GM18520 (cell line): ENCODE results near the gene FOXO3.

ENCODE experiments used
- ATAC-seq: cut with Tn5 transposase; IDR thresholded peaks from one replicate; pipeline ENCODE4 v1.9.1; 2021; ENCODE audit not compliant: unreplicated experiment

FOXO3 gene

DNA sequence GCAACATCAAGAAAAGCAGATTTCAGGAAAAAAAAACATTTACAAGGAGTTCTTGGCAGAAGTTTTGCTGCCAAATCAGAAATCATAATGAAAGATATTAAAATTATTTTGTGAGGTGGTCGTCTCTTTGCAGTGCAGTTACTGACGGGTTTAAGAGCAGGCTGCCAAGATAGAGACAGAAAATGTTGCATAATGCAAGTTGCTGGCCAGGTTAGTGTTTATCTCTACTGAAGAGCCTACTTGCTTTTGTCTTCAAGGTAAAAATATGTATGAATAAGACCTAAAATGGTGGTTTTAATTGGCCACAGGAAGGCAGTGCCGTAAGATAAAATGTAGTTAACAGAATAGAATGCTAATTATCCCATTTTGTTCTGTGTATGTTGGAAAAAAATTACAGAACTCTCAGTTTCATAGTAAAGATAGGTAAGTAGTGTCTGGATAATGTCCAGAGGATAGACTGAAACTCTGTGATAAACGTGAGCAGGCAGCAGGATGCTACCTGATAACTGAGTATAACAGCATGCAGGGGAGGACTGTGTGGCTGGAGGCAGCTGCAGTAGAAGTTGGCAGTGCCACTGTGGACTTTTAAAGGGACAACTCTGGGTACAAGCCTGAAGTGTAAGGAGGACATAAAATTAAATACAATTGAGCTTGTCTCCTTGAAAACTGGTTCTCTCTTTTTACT, 13.9 kb downstream of the FOXO3 start:
- no peak for ATAC-seq

GRCh38 chr6:108575905-108576494, 15.3 kb downstream of the FOXO3 start:
- ATAC-seq, result no peak

- no peak for ATAC-seq
Observed at GRCh38 chr6:108576709-108577108, 16.0 kb downstream of the FOXO3 start.

- ATAC-seq, result no peak
Observed at GRCh38 chr6:108578166-108578565, 17.4 kb downstream of the FOXO3 start.

GRCh38 chr6:108578595-108579327, 18.0 kb downstream of the FOXO3 start:
- no peak for ATAC-seq

DNA sequence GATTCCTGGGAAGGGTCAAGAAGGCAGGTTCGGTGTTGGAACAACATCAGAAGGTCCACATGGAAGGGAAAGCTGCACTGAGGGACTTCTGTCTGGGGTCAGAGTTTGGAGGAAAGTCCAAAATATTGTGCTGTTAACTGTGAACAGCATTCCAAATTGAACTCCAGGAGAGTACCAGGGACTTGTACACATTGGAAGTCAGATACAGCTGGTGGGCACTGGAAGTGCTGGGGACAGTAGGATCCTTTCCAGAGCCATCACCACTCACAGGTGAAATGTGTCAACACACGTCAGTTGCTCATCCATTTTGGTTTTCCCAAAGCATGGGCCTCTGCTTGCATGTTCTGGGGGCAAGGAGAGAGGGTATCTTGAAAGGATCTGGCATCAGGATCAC, 18.6 kb downstream of the FOXO3 start:
- no peak for ATAC-seq

- ATAC-seq, result no peak
Observed at GRCh38 chr6:108580646-108581045, 19.9 kb downstream of the FOXO3 start.

- no peak for ATAC-seq
Observed at GRCh38 chr6:108581237-108581931, 20.7 kb downstream of the FOXO3 start.

DNA sequence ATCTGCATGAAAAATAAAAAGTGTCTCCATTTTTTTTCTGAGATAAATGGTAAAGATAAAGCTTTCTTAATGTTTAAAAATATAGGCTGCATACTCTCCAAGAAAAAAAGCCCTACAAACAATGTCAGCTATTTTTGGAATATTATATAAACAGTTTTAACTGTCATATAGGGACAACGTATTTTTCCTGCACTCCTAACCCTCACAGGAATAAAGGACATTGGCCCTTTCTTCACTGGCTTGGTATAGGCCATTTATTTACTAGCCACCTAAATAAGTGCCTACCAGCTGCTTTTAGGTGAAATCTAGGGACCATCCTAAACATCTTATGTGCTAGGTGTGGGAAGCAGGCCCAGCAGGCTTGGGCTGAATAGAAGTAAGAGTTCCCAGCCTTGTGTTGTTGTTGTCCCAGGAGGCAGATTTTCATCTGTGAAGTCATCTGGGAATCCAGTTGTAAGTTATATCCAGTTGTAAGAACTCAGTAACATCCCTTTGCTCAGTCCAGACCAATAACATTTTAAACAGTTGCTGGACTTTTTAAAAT, 21.3 kb downstream of the FOXO3 start:
- no peak for ATAC-seq

DNA sequence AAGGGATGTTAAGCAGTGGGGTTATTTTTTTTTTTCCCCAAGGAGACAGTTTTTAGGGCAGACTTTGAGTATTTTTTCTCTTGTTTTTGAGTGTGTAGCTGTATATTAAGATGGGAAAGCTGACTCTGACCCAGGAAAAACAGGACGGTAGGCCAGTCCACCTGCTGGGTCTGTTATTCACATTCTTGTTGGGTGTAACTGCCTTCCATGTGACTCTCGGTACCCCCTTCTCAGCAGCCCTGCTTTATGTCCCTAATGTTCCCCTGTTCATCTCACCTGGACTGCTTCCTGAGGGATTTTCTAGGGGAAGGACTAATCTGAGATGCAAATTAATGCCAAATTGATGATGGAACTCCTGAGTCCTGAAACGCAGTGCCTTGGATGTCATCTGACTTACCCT, 21.9 kb downstream of the FOXO3 start:
- no peak for ATAC-seq

GRCh38 chr6:108584323-108584722, 23.6 kb downstream of the FOXO3 start:
- no peak for ATAC-seq

GRCh38 chr6:108585359-108585758, 24.6 kb downstream of the FOXO3 start:
- no peak for ATAC-seq

DNA sequence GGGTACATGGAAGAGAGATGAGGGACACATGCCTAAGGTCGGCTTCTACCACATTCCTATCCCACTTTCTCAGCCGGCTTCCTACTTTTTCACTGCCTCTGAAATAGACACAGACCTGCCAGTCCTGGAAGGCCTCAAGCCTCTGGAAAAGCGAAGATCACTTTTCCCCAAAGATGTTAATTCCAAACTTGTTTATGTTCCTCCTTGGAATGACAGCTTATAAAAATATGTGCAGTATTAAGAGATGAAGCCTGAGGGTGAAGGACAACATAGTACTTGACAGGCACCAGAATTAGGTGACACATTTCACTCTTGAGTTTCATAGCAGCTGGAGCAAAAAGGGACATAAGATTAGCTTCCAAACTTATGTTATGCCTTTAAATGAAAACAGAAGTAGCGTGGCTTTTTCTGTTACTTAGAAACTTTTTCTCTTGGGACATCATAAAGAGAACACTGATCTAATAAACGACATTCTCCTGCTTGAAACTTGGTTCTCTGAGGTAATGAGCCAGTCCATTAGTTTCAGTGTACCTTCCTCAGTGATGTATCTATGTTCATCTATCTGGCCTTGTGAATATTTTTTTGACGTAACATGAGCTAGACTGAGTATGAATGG, 25.3 kb downstream of the FOXO3 start:
- ATAC-seq, result no peak

DNA sequence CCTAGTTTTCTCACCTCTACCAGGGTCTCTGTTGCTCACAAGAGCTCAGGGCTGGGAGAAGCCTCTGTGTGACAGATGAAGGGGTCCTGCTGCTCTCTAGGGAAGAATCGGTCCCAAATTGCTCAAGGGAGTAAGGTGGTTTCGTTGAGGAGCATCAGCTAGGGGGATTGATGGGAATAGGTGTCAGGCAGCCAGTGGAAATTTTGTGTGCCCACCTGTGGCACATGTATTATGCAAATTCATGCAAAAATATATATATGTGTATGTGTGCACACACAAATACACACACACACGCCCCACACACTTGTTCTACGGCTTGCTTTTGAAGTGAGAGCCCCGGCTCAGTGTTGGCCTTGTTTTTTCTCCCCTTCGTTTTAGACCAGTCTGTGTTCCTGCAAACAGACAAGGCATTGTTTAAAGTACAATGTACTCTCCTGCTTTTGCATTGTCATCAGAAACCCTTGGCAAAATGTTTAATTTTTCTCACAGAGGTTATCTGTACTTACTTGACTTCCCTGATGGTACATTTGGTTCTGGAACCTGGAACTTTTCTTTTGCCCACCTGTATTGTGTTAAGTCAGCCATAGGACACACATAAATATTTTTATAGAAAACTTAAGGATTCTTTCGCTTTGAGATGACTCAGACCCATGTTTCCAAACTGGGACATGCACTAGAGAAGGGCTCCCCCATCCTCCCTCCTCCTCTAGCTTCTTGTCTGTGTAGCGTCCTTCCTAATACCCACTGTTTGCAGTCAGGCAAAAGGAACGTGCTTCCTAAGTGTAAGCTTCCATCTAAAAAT, 26.7 kb downstream of the FOXO3 start:
- ATAC-seq, result no peak

- no peak for ATAC-seq
Observed at GRCh38 chr6:108588586-108588985, 27.9 kb downstream of the FOXO3 start.

DNA sequence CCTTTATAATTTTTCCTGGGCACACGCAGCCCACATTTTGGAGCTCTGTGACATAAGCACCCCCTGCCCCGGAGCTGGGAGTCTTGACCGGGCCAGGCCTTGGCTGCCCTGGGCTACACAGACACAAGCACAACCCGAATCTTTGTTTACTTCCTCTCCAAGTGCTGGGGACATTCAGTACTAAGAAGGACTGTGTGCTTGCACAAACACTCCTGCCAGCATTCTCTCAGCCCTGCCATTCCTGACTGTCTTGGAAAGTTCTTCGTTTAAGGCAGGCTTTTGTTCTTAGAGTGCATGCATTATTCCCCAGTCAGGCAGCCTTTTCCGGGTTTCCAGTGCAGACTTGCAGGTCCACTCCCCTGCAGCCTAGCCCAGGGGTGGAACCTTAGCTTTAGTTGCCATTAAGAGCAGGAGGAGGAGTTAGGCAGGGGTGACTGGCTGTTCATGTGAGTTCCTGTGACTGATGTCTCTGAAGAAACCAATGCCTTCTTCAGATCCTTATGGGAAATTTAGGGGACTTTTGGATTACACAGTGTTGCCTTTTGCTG, 28.6 kb downstream of the FOXO3 start:
- no peak for ATAC-seq

DNA sequence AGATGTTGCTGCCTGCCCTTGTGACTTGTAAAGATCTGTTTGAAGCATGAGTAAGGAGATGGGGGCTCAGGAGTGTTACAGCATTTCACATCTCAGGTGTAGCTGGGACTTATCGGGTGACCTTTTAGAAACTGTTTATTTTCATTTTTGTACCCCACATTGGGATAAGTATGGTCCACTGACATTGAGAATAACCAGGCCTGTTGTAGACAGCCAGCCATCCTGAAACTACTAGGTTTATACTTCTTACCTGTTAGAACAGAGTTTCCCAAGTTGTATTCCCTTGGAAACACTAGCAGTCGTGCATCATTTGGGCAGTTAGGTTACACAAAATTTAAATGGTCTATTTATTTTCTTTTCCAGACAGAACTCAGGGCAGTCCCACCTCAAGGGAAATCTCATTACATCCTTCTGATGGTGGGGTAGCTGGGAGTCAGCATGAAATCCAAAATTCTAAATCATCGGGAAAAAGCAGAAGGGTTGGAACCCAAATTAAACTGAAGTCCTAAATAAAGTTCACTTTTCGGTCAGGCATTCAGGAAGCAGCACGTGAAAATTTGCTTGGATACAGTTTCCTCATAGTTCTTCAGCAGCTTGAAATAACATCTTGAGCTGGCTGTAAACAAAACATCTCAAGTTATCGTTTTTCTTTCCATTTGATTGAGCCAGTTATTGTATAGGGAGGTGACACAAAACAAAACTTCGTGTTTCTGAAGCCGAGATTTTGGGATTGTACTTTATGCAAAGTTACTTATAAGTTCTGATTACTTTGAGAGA, 30.5 kb downstream of the FOXO3 start:
- ATAC-seq, result no peak

DNA sequence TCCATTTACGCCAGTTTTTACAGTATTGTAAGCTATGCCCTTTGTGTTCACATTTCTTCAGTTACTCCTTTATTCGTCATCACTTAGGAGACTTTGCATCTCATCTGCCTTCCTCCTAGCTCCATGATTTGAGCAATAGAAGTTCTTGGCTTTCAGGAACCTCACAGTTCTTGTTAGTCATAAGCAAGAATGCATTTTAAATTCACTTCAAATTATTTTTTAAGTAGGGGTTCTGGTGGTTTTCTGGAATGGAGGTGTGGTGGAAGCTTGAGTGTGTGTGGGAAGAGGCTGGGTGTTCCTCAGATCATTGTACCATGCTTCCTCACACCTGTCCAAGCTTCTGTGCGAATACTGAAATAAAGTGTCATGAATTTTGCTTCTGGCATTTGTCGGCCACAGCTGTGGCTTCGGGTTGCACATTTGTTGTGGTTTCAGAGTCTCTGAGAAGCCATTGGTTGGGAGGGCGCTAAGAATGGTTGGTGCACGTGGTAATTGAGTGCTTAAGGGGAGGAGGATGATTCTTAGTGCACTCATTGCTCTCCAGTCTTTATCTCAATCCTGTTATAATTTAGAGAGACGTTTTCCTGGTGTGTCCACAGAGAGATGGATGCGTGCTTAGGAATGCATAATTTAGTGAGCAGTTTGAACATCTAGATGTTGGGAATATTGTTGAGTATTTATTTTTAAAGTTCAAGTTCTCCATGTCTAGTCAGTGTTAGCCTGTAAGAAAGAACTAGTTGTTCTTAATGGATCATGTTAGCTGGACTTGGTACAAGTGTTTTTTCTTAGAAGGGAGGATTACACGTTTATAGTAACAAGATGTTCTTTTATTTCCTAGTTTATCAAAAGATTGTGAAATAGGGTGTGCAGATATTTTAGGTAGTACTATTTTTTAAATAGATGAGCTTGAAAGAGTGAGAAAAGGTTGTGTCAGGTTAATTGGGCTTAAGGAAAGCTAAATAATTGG, 31.9 kb downstream of the FOXO3 start:
- ATAC-seq, result no peak
